H1 (cell line): ENCODE results near the gene RPL28. TPM values are rescaled to one million over a fixed set of nuclear protein-coding genes. Genes with fewer than 3 reads are reported as not detected.

Experiments used
- CTCF ChIA-PET: fragments of 300-600 bp; sonication (Branson Sonifier 250); formaldehyde crosslinking; loops from one replicate; lab custom pipeline; 2021; ENCODE audit not compliant: partially characterized antibody; lab: Charles Lee
- POLR2A ChIA-PET: fragments of 300-600 bp; sonication (Branson Sonifier 250); formaldehyde crosslinking; loops from one replicate; lab custom pipeline; 2021; ENCODE audit warnings: inconsistent platforms; ENCODE audit not compliant: partially characterized antibody; lab: Charles Lee
- DNase-seq, 2 experiments: peaks; one replicate each; pipeline versions ENCODE4 v3.0.0 to v3.0.0-alpha.2; 2010 to 2022; ENCODE audit warnings: low spot score in 2 of 2, low read depth in 1 of 2, mixed read lengths in 1 of 2
- FAIRE-seq: peaks from 2 replicates; lab custom pipeline; 2011; peaks lifted over from hg19 to GRCh38; lab: Jason Lieb, UNC
- H2AFZ ChIP-seq: 2 replicates; pipeline ENCODE4 v1.8.1; 2012; ENCODE audit warnings: low read length, inconsistent platforms
- H2AK5ac ChIP-seq: 2 replicates; pipeline ENCODE4 v1.6.1; 2013; ENCODE audit warnings: low read depth, low read length
- H2BK120ac ChIP-seq: replicated peaks from 2 replicates; pipeline ENCODE3; 2013; ENCODE audit warnings: low read depth, low read length, inconsistent platforms
- H2BK12ac ChIP-seq: 2 replicates; pipeline ENCODE4 v1.6.1; 2013; ENCODE audit warnings: low read depth, low read length
- H2BK15ac ChIP-seq: 2 replicates; pipeline ENCODE4 v1.6.1; 2013; ENCODE audit warnings: low read length
- H2BK20ac ChIP-seq: 2 replicates; pipeline ENCODE4 v1.6.1; 2013; ENCODE audit warnings: low read length
- H2BK5ac ChIP-seq: 2 replicates; pipeline ENCODE4 v1.6.1; 2013; ENCODE audit warnings: low read depth, low read length
- H3K14ac ChIP-seq: 2 replicates; pipeline ENCODE4 v1.6.1; 2013; ENCODE audit warnings: inconsistent platforms; ENCODE audit not compliant: insufficient read length
- H3K18ac ChIP-seq: 2 replicates; pipeline ENCODE4 v1.6.1; 2013; ENCODE audit warnings: low read length; ENCODE audit errors: extremely low read depth
- H3K23ac ChIP-seq: 2 replicates; pipeline ENCODE4 v1.6.1; 2013; ENCODE audit warnings: inconsistent platforms; ENCODE audit not compliant: insufficient read length
- H3K23me2 ChIP-seq: 2 replicates; pipeline ENCODE4 v1.6.1; 2013; ENCODE audit warnings: low read depth, low read length
- H3K27ac ChIP-seq: 2 replicates; pipeline ENCODE4 v1.6.1; 2011; ENCODE audit warnings: low read depth, low read length, inconsistent platforms
- H3K27me3 ChIP-seq, 4 experiments: replicated peaks in 1 of 4; 1 replicate in 1 of 4; 2 replicates in 3 of 4; pipeline versions ENCODE4 v1.6.1 to v1.8.1; 2011 to 2013; ENCODE audit warnings: low read length in 3 of 4, mild to moderate bottlenecking in 3 of 4, inconsistent platforms in 2 of 4, mixed read lengths in 2 of 4, moderate library complexity in 1 of 4; ENCODE audit not compliant: control insufficient read depth in 3 of 4, insufficient read depth in 3 of 4; ENCODE audit errors: extremely low read depth in 1 of 4
- H3K36me3 ChIP-seq, 4 experiments: 2 replicates each; pipeline versions ENCODE4 v1.6.1 to v1.8.1; 2011 to 2013; ENCODE audit warnings: mild to moderate bottlenecking in 4 of 4, low read length in 3 of 4, moderate library complexity in 2 of 4, control low read depth in 1 of 4, inconsistent platforms in 1 of 4; ENCODE audit not compliant: insufficient read depth in 4 of 4, control insufficient read depth in 2 of 4
- H3K4ac ChIP-seq: replicated peaks from 2 replicates; pipeline ENCODE3; 2013; ENCODE audit warnings: low read length, low read depth, mixed read lengths, inconsistent platforms; ENCODE audit not compliant: insufficient read length
- H3K4me1 ChIP-seq, 4 experiments: replicated peaks in 1 of 4; 1 replicate in 1 of 4; 2 replicates in 3 of 4; pipeline versions ENCODE4 v1.6.1 to v1.8.1; 2011 to 2013; ENCODE audit warnings: low read length in 3 of 4, inconsistent platforms in 2 of 4, mixed read lengths in 1 of 4; ENCODE audit not compliant: insufficient read depth in 4 of 4, control insufficient read depth in 3 of 4
- H3K4me2 ChIP-seq, 2 experiments: 2 replicates each; pipeline versions ENCODE4 v1.6.1 to v1.8.1; 2011 to 2013; ENCODE audit warnings: low read depth in 2 of 2, low read length in 2 of 2, control low read depth in 1 of 2, inconsistent platforms in 1 of 2, mild to moderate bottlenecking in 1 of 2; ENCODE audit not compliant: insufficient read depth in 1 of 2
- H3K4me3 ChIP-seq, 4 experiments: fragments of 200-600, 300-600 bp in 1 of 4; sonication (generic), shearing (Covaris generic), sonication (Bioruptor Twin) in 1 of 4; 2 replicates each; pipeline versions ENCODE4 v1.5.1 to v1.8.1; 2011 to 2016; ENCODE audit warnings: low read length in 4 of 4, low read depth in 3 of 4, control low read depth in 2 of 4, inconsistent platforms in 2 of 4, mild to moderate bottlenecking in 2 of 4, mixed read lengths in 1 of 4, moderate library complexity in 1 of 4; ENCODE audit not compliant: insufficient read depth in 2 of 4; ENCODE audit errors: extremely low read depth in 1 of 4
- H3K56ac ChIP-seq: replicated peaks from 2 replicates; pipeline ENCODE3; 2013; ENCODE audit warnings: low read depth, mild to moderate bottlenecking, mixed read lengths, low read length, inconsistent platforms; ENCODE audit not compliant: insufficient read length
- H3K79me1 ChIP-seq: 2 replicates; pipeline ENCODE4 v1.6.1; 2013; ENCODE audit warnings: low read depth, low read length, control low read depth
- H3K79me2 ChIP-seq, 2 experiments: 2 replicates each; pipeline versions ENCODE4 v1.6.1 to v1.8.1; 2012 to 2013; ENCODE audit warnings: low read length in 2 of 2, mild to moderate bottlenecking in 2 of 2, inconsistent platforms in 1 of 2; ENCODE audit not compliant: insufficient read depth in 2 of 2, control insufficient read depth in 1 of 2
- H3K9ac ChIP-seq, 4 experiments: replicated peaks in 1 of 4; 1 replicate in 1 of 4; 2 replicates in 3 of 4; pipeline versions ENCODE4 v1.6.1 to v1.8.1; 2011 to 2013; ENCODE audit warnings: low read depth in 3 of 4, low read length in 3 of 4, control low read depth in 2 of 4, mild to moderate bottlenecking in 2 of 4, moderate library complexity in 2 of 4, inconsistent platforms in 1 of 4; ENCODE audit errors: extremely low read depth in 1 of 4
- H3K9me3 ChIP-seq, 2 experiments: 2 replicates each; pipeline versions ENCODE4 v1.6.1 to v1.8.1; 2012 to 2013; ENCODE audit warnings: mild to moderate bottlenecking in 2 of 2, moderate library complexity in 2 of 2, control low read depth in 1 of 2, inconsistent platforms in 1 of 2, low read depth in 1 of 2, low read length in 1 of 2, mixed read lengths in 1 of 2; ENCODE audit not compliant: insufficient read depth in 2 of 2
- H4K20me1 ChIP-seq, 2 experiments: replicated peaks in 1 of 2; 2 replicates each; pipeline versions ENCODE3 to v1.8.1; 2011 to 2013; ENCODE audit warnings: inconsistent platforms in 2 of 2, low read length in 2 of 2, mild to moderate bottlenecking in 1 of 2; ENCODE audit not compliant: insufficient read depth in 2 of 2, control insufficient read depth in 1 of 2
- H4K5ac ChIP-seq: 2 replicates; pipeline ENCODE4 v1.6.1; 2013; ENCODE audit warnings: low read length, low read depth, mixed read lengths, inconsistent platforms; ENCODE audit not compliant: insufficient read length
- H4K8ac ChIP-seq: 2 replicates; pipeline ENCODE4 v1.8.0; 2013; ENCODE audit warnings: mild to moderate bottlenecking, moderate library complexity, low read length, inconsistent platforms; ENCODE audit not compliant: insufficient read depth; ENCODE audit errors: extremely low read depth
- H4K91ac ChIP-seq: replicated peaks from 2 replicates; pipeline ENCODE3; 2013; ENCODE audit warnings: low read length, mixed read lengths, inconsistent platforms; ENCODE audit not compliant: insufficient read length
- ASH2L ChIP-seq: fragments of 200-600, 300-600 bp; sonication (generic); IDR thresholded peaks from one replicate; pipeline ENCODE4 v1.7.1; 2017; ENCODE audit warnings: low read length
- RBBP5 ChIP-seq: IDR thresholded peaks from 2 replicates; pipeline ENCODE4 v1.7.1; 2012; ENCODE audit warnings: low read depth, mild to moderate bottlenecking, inconsistent platforms, low read length, moderate library complexity, borderline replicate concordance
- SIN3A ChIP-seq, 2 experiments: IDR thresholded peaks in 1 of 2; conservative IDR thresholded peaks in 1 of 2; 2 replicates each; pipeline ENCODE4 v1.6.1; 2011 to 2012; ENCODE audit warnings: low read length in 2 of 2, improper control_type of control experiment in 1 of 2, low read depth in 1 of 2, mild to moderate bottlenecking in 1 of 2
- SP2 ChIP-seq: IDR thresholded peaks from 2 replicates; pipeline ENCODE4 v1.6.1; 2012; ENCODE audit warnings: mild to moderate bottlenecking, low read length, inconsistent platforms
- SUZ12 ChIP-seq: fragments of 200-600 bp; sonication (generic); IDR thresholded peaks from 2 replicates; pipeline ENCODE4 v1.6.1; 2012; ENCODE audit warnings: mild to moderate bottlenecking, inconsistent platforms, low read length, moderate library complexity, mixed read lengths
- TAF1 ChIP-seq: IDR thresholded peaks from 2 replicates; pipeline ENCODE4 v1.6.1; 2011; ENCODE audit warnings: mild to moderate bottlenecking, low read depth, low read length
- TAF7 ChIP-seq: optimal IDR thresholded peaks from 2 replicates; pipeline ENCODE3; 2011; ENCODE audit warnings: low read depth, mild to moderate bottlenecking, inconsistent platforms, low read length, moderate library complexity, borderline replicate concordance
- ZNF274 ChIP-seq: IDR thresholded peaks from 2 replicates; pipeline ENCODE4 v1.7.0; 2012; ENCODE audit warnings: low read length, borderline replicate concordance; ENCODE audit errors: extremely low read depth
- WGBS, 2 experiments: shearing (Covaris generic) in 1 of 2; methylation state at CpG; one replicate each; pipeline versions ENCODE4 v1.1.6 to v1.1.7; 2013 to 2015; ENCODE audit warnings: low lambda C conversion rate in 2 of 2, mixed read lengths in 2 of 2, inconsistent platforms in 1 of 2, low coverage in 1 of 2, missing lambda C conversion rate in 1 of 2; ENCODE audit not compliant: insufficient replicate concordance in 2 of 2, insufficient coverage in 1 of 2, insufficient read length in 1 of 2; ENCODE audit errors: extremely low coverage in 1 of 2, missing lambda C conversion rate in 1 of 2; 5-methylcytosine and 5-hydroxymethylcytosine counted together
- polyA plus RNA-seq, 7 experiments: library from polyadenylated mRNA; depleted of rRNA in 3 of 7; stranded (reverse) in 5 of 7; unstranded in 2 of 7; fragments of >200 nt in 5 of 7; fragments of 200-250 nt in 2 of 7; gene quantifications; 1 replicate in 5 of 7; 2 replicates in 1 of 7; 4 replicates in 1 of 7; pipeline versions ENCODE4 v1.2.1 to v1.2.3, GENCODE V29; 2011 to 2013; ENCODE audit warnings: missing spikeins in 2 of 7, mixed read lengths in 2 of 7
- total RNA-seq: library from RNA; stranded (reverse); fragmentation: NEBNext Ultra II Directional; extraction: Animal tissue kit (Norgen Biotek cat#: 25700); gene quantifications from 2 replicates; pipeline ENCODE4 v1.2.1, GENCODE V29; 2021
- TF ChIP-seq, protein P1 (sequence below): IDR thresholded peaks from 2 replicates; pipeline ENCODE4 v1.6.1; 2012; ENCODE audit warnings: low read length, inconsistent platforms
- TF ChIP-seq, protein P2 (sequence below): IDR thresholded peaks from 2 replicates; pipeline ENCODE4 v1.6.1; 2012; ENCODE audit warnings: inconsistent platforms

The RPL28 gene
- total and polyA plus RNA-seq, 2 of the 8 experiments (the other 6 are each of a cell fraction or from before 2014, with no cell fraction given): 2,123 to 8,402 TPM

DNA sequence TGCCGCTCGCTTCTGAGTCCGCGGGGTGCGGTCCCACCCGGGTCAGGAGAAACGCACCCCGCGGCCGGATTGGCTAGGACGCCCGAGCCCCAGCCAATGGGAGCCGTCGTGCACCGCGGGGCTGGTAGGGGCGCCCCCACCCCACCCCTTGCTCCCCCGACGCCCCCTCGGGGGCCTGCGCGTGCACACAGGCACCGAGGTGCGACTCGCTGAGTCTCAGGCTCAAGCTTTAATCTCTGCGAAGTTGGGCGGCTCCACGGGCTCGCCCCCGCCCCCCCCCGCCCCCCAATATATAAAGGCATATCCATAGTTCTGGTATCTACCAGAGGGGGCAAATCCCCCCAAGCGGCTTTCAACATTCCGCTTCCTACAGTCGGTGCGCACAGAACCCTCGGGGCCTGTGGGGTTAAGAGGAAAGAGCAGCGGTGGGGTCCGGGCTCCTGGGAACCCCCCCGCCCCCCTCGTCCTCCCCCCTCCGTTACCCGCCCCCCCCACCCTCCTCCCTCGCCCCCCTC is 31.0 kb upstream of the RPL28 start, which contains the start of gene COX6B2:
Gene COX6B2 (minus strand): TSS at position 22 of the 515 bp plus-strand sequence. CDS start 198 bp downstream, outside the sequence.
- Histone ChIP-seq H4K20me1 (peaks cover 0 to 10% of the 10 kb centered on the region in 2 experiments), H3K27ac (no peak within 1 kb of the TSS), H4K91ac (no peak within 1 kb of the TSS), H3K4ac (no peak within 1 kb of the TSS), H2BK20ac (0 out of 2 replicates have a peak within 1 kb of the TSS, but pooled peaks have one; percentile 48), H2BK5ac (no peak within 1 kb of the TSS), H3K9ac (no peak within 1 kb of the TSS; a peak in 2 of 7 replicates), H3K18ac (peak within 1 kb of the TSS; percentile 48; the same call in 1 of the 2 replicates), H3K4me3 (peak within 1 kb of the TSS; percentile 32 to 66 (median 50)), H3K36me3 (peaks cover 0 to 11% (median 0%) of the 10 kb centered on the region in 4 experiments; a peak in 1 of 8 replicates), H3K79me2 (no peaks in the 10 kb centered on the region), H4K8ac (peak within 1 kb of the TSS; percentile 16), H3K23ac (no peak within 1 kb of the TSS), H3K56ac (no peak within 1 kb of the TSS), H3K9me3 (no peaks in the 10 kb centered on the region), H2AFZ (no peak within 1 kb of the TSS), H4K5ac (peak within 1 kb of the TSS; percentile 26), H2BK12ac (peak within 1 kb of the TSS; percentile 90; the same call in 1 of the 2 replicates), H2AK5ac (no peak within 1 kb of the TSS), H3K27me3 (peaks cover 17 to 56% (median 46%) of the 10 kb centered on the region in 4 experiments), H3K4me1 (peaks cover 0 to 21% (median 11%) of the 10 kb centered on the region in 4 experiments; a peak in 6 of 7 replicates), H2BK15ac (0 out of 2 replicates have a peak within 1 kb of the TSS, but pooled peaks have one; percentile 46), H3K23me2 (peaks cover 11% of the 10 kb centered on the region; the same call in 1 of the 2 replicates), H3K4me2 (peak within 1 kb of the TSS; percentile 88 to 96), H3K79me1 (no peaks in the 10 kb centered on the region), H2BK120ac (no peak within 1 kb of the TSS), H3K14ac (no peak within 1 kb of the TSS)
- FAIRE-seq: no peak
- CTCF ChIA-PET: no interaction called here
- DNase-seq: no peak
- TF ChIP-seq SP2 (no peak), ASH2L (peak; percentile 30), TAF1 (0 out of 2 replicates have a peak, but pooled peaks have one; percentile 25), SIN3A (conservative IDR thresholded peaks at IDR 0.05 in 1 of 2, IDR thresholded peaks at IDR 0.05 in 1 of 2; ENCODE audit: low read depth in 1 of 2, low read length in 2 of 2) (no peak), ZNF274 (no peak), SUZ12 (0 out of 2 replicates have a peak, but pooled peaks have one; percentile 23), TAF7 (peak; percentile 16), RBBP5 (no peak)
- TF ChIP-seq, protein P1, sequence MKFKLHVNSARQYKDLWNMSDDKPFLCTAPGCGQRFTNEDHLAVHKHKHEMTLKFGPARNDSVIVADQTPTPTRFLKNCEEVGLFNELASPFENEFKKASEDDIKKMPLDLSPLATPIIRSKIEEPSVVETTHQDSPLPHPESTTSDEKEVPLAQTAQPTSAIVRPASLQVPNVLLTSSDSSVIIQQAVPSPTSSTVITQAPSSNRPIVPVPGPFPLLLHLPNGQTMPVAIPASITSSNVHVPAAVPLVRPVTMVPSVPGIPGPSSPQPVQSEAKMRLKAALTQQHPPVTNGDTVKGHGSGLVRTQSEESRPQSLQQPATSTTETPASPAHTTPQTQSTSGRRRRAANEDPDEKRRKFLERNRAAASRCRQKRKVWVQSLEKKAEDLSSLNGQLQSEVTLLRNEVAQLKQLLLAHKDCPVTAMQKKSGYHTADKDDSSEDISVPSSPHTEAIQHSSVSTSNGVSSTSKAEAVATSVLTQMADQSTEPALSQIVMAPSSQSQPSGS: no peak
- TF ChIP-seq, protein P2, sequence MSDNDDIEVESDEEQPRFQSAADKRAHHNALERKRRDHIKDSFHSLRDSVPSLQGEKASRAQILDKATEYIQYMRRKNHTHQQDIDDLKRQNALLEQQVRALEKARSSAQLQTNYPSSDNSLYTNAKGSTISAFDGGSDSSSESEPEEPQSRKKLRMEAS: 0 out of 2 replicates have a peak, but pooled peaks have one; percentile 23
- POLR2A ChIA-PET: interaction anchor here (1.0 to 1.7 kb wide), 5 partner anchors 15 to 51 kb away, joined by 3 to 4 read pairs (median 3); partner anchors contain the start of genes IL11, KMT5C and TMEM238
- 9% methylated on average over 9 of the region's 43 CpGs; no CpG with 5 or more reads in 1 of the 2 experiments for WGBS, 2 experiments
